GM18867 (cell line): ENCODE data around the gene RAB20.
"Not testable (repeated sequence)": the region's sequence is repeated elsewhere in the genome, so short reads cannot be mapped to it uniquely, and the experiment has no call there.

Experiments used
- ATAC-seq: cut with Tn5 transposase; IDR thresholded peaks from one replicate; pipeline ENCODE4 v1.9.1; 2021; ENCODE audit warnings: mild to moderate bottlenecking, moderate library complexity; ENCODE audit not compliant: unreplicated experiment

Gene RAB20

DNA sequence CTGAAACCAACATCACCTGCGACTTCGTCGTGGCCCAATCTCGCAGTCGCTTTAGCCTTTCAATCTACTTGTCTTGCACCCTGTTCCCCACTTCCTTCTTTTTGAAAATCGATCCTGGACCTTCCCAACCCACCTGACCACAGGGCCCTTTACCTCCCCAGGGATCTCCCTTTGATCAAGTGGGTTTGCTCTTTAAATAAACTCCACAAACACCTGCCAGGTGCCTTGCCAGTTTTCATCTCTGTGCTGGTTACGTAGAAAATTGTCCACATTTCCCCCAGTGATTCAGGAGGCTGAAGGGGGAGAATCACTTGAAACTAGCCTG lies 14.5 kb upstream of the RAB20 start:
- ATAC-seq, result no peak

DNA sequence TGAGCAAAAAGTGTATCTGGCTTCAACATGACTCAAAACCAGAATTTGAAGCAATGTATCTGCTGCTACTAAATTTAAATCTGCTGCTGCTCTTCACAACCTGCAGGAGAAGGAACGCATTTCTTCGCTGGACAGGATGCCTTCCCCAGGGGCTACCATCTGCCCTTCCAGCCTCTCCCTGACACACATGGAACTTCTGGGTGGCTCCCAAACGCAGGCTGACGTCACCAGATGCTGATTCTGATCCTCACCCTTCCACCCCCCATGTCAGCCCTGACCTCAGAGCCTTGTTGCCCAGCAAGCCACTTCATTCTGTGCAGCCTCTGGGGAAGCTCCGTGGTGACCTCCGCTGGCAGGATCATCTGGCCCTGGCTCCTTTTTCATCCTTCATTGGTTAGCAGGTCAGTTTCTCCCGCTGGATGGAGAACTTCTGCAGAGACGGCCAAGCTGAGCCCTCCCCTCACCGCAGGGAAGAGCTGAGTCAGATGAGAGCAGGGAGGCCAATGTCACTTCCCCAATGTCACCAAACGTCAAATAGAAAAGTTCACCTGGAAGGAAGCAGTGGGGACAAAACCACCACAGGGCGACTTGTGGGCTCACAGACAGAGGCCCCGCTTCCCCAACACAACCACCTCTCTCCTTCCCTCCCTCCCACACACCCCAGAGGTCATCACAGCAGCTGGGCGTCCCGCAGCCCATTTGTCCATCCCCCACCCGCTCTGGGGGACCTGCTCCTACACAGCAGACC lies 14.0 kb upstream of the RAB20 start:
- peak; percentile 70 for ATAC-seq

DNA sequence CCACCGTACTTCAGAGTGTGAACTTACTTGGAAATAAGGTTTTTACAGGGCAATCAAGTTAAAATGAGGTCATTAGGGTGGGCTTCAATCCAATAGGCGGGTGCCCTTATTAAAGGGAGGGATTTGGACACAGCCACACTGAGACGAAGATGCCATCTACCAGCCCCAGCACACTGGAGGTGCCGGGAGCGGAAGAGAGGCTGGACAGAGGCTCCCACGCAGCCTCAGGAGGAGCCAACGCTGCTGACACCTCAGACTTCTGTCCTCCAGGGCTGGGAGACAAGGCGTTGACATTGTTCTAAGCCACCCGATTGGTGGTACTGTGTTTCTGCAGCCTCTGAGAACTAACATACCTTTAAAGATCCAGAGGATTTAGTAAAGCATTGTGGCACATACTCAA lies 12.6 kb upstream of the RAB20 start:
- no peak for ATAC-seq

DNA sequence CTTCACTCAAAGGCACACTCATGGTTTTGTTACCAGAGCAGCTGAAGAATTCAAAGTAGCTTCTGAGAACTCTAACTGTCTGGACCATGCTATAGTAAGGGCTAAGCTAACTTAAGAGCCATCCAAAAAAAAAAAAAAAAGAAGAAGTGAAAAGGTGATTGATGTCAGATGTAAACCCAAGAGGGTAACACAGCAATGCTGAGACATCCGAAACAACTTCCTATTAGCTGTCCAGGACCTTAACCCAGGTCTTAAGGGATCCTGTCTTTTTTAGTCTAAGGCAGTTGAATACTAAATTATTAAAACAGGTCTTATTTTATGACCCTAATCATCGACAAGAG lies 11.2 kb upstream of the RAB20 start:
- ATAC-seq, result peak; percentile 73

DNA sequence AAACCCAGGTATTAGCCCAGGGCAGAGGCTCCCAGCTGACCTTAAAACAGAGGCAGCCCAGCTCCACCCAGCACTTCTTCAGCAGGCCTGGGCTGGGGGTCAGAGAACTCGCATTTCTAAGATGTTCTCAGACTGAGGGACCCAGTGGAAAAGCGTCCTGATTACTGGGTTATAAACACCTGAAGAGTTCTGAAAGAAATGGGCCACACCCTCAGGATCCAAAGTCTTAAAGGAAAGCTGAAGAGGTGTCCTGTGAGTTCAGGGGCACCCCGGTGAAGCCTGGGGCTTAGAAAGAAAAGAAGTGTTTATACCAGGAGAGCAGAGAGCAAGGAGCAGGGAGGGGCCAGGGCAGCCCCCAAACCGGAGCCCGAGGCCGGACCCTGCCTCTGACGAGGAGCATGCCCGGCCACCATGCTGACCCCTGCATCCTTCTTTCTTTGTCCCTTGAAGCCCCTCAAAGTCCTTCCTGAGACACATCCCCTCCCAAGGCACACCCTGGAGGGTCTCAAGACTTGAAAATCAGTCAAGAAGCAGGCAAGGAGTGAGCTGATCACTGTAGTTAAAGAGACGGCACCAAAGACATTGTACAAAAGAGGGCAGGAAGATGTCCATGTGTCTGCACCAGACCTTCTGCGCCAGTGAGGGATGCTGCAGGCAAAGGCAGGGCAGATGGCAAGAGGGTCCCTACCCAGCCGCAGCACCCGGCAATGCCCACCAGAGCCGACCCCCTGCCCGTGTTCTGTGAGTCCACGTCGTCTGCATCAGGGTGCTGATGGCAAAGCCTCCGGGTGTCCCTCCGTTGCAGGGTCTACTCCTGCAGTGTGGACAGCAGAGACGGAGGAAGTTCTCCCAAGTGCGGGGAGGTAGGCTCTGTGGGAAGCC lies 10.6 kb upstream of the RAB20 start:
- ATAC-seq, result no peak

DNA sequence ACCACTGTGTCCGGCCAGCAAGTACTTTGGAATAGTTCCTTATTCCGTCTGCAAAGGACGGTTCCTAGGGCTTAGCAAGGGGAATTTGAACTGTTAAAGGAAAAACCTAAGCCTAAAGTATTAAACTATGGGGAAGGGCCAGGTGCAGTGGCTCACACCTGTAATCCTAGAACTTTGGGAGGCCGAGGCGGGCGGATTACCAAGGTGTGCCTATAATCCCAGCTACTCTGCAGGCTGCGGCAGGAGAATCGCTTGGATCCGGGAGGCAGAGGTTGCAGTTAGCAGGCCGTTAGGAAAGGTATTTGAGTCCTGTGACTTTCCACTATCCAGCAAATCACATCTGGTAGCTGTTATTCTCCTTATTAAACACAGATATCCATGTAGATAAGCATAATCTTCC lies 9.4 kb upstream of the RAB20 start:
- no peak for ATAC-seq

DNA sequence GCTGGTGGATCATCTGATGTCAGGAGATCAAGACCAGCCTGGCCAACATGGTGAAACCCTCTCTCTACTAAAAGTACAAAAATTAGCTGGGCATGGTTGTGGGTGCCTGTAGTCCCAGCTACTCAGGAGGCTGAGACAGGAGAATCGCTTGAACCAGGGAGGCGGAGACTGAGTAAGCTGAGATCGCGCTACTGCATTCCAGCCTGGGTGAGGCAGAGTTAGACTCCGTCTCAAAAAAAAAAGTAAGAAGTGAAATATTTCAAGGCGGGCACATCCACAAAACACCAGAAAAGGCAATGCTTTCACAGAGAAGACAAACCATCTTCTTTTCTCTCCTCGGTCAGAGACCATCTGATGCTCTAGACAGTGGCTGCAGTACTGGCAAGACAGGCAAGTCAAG lies 8.4 kb upstream of the RAB20 start:
- ATAC-seq, result not testable (repeated sequence)

DNA sequence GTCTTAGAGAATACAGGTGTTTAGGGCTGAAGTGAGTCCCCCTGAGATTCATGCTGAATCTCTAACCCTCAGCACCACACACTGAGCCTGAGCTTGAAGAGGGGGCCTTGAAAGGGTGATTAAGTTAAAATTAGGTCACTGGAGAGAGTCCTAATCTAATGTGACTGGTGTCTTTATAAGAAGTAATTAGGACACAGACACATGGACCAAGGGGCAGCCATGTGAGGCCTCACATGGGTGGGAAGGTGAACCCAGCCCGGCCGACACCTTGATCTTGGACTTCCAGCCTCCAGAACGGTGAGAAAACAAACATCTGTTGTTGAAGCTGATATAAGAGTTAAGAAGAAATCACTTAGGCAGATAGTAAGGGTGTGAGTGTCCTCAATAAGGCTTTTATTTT lies 7.1 kb upstream of the RAB20 start:
- ATAC-seq, result no peak

DNA sequence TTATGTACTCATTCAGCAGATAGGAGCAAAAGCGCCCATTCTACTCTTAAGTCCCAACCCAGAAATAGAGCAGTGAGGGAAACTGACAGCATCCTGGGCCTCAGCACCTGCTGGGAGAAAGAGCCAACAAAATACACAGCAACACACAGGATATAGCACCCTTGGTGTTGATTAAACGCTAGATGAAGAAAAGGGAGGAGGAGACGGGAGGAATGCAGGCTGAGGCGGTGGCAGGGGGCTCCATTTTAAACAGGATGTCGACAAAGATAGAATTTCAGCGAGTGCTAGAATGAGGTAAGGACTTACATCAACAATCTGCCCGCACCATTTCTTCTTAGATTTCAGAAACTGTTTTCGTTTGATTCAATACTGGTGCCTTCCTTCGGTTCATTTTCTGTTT lies 4.6 kb upstream of the RAB20 start:
- ATAC-seq, result no peak

DNA sequence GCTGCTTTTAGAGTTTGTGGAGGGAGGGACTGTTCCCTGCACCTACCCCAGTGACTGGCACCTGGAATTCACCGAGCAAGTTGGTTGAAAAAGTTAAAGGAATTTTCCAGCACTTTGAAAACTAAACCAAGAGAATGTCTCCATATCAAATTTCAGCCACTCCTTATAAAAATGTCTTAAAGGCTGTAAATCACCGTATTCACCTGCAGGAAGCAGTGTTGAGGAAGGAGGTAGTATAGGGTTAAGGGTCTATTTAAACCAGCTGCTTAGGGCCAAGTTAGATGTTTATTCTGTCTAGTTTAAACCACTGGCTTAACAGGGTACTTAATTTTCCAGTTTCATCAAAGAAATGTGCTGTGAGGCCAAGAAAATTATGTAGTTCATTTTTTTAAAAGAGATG lies 3.8 kb upstream of the RAB20 start:
- ATAC-seq, result no peak

DNA sequence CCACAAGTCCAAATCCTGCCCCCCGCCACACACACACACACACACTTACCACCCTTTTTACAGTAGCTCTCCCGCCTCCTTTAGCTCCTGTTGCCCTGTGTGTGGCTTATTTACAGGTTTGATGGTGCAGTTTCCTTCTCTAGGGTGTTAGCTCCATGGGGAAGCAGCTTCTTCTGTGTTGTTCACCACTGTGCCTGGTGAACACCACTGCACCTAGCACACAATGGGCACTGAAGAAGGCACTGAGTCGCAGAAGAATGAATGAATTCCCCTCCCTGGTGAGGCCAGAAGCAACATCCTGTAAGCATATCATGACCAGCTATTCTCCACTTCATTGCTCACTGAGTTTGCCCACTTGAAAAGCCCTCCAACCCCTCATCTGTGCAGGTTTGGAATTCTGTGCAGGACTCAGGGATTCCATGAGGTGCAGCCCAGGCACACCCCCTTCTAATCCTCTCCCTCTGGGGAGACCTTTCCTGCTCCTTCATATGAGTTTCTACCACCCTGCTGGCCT lies 3.0 kb upstream of the RAB20 start:
- ATAC-seq, result no peak

DNA sequence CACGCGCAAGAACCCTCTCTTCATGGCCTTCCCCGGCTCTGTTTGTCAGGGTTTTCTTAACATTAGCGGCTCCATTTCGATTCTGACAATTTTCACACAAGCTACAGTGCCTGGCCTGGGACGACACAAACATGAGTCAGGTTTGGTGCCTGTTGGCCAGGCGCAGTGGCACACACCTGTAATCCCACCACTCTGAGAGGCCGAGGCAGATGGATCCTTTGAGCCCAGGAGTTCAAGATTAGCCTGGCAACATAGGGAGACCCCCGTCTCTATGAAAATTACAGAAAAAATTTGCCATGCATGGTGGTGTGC lies 1.9 kb upstream of the RAB20 start:
- ATAC-seq, result no peak

DNA sequence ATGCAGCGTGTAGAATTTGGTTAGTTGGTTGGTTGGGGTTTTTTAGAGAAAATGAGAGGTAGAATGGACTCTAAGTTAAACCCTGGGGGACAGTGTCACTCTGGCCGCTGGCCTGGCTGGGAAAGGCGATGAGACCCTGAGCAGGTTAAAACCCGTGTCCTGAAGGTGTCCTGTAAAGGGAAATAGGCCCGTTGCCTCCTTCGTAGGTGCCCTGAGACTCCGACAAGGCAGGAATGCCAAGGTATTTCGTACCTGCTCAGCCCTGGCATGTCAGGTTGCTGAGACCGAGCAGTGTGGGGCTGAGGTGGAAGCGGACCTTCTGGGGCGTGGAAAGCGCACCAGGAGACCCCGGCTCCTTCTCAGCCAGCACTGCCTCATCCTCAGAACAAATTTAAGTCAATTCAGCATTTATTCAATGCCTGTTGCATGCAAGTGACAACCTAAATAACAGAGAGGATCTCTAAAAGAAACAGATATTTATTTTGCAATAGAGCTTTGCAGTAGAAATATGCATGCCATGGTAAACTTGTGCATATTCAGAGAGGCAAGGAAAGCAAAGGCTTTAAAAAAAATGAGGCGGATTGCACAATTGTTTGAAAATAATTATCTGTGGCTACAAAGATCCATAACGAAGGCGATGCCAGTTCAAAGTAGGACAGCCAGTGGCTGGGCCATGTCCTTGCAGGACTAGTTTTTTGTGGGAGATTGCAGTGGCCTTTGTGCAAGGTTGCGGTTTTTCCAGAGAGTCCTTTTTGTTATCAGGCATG lies 1.4 kb upstream of the RAB20 start:
- no peak for ATAC-seq

DNA sequence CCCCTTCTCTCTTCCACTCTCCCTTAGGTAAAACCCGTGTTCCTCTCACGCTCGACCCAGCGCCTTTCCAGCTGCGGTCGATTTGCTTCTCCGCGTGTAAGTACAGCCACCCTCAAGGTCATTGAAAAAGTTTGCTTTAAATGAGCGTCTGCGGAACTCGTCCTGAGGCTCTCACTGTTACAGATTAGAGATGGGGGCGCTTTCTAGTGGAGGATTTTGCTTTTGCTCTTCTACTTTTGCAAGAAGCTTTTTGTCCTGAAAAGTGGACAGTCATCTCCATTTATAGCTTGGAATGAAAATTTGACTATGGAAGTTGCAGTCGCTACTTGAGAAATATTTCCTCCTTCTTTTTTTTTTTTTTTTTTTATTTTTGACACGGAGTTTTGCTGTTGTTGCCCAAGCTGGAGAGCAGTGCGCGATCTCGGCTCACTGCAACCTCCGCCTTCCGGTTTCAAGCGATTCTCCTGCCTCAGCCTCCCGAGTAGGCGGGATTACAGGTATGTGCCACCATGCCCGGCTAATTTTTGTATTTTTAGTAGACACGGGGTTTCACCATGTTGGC lies 595 bp upstream of the RAB20 start:
- ATAC-seq, result no peak

DNA sequence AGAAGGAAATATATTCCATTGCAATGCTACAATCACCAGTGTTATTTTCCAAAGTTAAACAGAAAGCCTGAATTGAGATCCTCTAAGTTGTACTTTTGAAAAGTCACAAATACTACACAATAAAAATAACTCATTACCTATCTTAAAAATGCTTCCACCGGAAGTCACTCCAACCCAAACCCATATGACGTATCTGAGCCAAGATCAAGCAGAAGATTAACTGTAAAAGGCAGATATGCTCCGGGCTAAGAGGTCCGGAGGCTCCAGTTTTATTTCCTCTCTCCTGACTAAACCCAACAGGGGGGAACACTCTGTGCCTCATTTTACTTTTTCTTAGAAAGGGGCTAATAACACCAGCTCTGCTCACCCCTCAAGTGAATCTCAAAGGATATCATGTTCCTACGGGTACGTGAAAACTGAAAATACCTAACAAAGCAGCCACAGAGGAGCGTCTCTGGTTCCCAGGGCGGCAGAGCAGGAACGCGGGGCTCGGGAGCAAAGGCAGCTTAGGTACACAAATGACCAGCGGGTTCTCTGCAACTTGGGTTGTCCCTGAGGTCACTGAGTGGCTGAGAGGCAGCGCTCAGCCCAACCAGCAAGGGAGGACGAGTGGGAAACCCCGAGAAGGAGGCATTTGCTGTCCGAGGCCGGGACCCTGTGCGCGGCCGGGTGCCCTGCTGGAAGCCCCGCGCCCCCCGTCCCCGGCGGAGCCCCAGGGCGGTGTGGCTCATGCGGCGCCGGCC lies 750 bp downstream of the RAB20 start:
- ATAC-seq, result no peak

DNA sequence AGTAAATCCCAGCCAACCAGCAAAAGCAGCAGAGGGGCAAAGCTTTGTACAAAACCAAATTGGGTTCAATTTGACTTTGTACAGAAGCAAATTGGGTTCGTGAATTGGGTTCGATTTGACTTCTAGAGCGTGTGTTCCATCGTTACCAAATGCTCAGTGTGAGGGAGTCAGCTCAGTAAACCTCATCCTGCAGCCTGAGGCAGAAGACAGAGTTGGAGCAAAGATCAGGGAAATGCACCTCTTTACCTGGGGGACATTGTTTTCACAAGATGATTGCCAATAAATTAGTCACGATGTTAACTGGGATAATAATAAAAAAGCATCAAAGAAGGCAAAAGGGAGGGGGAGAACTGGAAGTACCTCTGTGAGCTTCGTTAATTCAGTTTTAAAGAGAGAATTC lies 1.5 kb downstream of the RAB20 start:
- no peak for ATAC-seq

DNA sequence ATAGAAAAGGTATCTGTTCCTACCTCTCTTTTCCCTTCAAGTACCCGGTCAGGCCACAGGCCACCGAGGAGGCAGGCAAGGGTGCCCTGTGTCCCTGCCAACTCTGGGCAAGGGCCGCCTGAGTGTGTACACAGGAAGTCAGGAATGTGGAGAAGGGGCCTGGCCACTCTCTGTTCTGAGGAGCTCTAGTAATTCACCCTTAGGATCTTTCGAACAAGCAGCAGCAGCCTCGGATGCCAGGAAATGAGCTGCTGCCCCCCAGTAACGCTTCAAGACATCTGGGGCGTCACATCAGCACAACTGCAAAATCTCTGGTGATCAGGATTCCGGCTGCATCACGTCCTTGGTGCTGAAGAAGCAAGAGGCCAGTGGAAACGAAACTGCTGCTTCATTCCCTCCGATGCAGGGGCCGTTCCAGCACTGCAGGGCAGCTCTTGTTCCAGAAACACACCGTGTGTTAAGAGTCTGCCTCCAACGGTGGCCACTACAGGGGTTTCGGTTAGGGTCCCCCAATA lies 2.0 kb downstream of the RAB20 start:
- ATAC-seq, result no peak

DNA sequence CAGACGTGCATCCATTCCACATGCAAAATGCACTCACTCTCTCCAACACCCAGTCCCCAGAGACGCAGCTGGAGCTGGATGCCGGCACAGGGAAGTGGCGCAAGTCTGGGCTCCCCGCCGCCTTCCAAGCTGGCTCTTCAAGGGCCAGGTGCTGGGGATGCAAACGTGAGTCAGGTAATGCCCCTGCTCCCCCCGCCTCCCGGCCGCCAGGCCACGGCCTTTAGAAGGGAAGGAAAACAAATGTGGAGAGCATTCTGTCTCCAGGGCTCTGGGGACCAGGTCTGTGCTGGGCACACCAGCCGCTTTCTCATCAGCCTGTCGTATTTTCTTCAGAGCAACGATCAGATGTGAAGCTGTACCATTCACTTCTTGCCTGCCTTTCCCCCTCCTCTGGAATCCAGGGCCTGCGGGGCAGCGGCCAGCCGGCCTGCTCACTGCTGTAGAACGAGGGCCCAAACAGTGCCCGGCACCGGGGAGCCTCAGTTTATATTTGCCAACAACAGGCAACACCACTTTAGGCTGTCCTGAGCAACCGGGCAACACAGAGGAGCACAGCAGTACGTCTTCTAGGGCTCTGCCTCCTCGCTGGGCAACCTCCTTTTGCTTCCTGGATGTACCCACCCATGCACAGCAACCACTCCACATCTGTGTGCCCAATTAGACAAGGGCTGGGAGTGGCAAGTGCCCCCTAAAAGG lies 3.8 kb downstream of the RAB20 start:
- ATAC-seq, result no peak

DNA sequence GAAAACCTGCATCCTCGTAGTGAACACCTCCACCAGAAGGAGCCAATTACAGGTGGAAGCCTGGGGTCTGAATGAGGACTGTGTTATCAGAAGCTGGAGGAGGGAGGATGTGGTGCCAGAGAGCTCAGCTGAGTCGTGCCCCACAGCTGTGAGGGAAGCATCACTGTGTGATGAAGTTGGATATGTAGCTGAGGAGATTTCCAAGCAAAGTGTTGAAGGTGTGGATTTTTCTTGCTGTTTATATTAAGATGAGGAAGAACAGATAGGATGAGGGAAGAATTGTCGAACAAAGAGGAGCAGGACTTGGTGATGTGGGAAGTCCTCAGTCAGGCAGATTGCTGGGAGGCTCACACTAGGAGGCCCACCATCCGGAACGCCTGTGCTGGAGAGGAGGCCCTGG lies 4.4 kb downstream of the RAB20 start:
- no peak for ATAC-seq

DNA sequence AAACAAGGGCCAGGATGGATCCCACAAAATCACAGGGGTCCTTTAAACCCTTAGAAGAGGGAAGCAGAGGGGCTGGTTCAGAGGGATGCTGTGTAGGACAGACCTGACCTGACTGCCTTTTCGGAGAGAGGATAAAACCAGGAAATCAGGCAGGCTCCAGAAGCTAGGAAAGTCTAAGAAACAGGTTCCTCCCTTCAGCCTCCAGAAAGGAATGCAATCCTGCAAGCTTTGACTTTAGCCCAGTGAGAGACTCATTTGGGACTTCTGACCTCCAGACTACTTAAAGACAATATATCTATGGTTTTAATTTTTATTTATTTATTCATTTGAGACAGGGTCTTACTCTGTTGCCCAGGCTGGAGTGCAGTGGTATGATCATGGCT lies 5.3 kb downstream of the RAB20 start:
- ATAC-seq, result no peak
